Measurements from ENCODE around the gene CTNNA3. TPM values are rescaled to one million over a fixed set of nuclear protein-coding genes. Genes with fewer than 3 reads are reported as not detected.

CTNNA3 gene
- total RNA-seq, 2 donors from 2014 or later = under 0.01 to 0.33 TPM

DNA sequence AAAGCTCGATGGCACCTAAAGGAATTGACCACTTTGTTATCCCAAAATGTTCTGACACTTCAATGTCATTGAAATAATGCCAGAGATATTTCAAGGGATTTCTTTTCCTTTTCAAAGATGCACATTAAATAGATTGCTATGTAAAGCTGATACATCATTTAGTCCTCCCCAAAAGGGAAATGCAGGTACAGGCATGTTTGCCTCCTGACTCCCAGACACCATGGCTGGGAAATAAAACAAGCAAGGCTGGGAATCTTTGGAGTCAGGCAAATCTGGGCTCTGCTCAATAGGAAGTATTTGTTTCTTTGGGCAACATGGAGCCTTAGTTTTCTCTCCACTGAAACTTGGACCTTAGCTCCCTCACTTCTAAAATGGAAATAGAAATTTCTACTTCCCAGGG lies 1000.9 kb downstream of the CTNNA3 start:
- no peaks in the 10 kb centered on the region for H3K36me3 ChIP-seq (replicated peaks in 1 of 2; ENCODE audit: insufficient read depth in 1 of 2, low read depth in 2 of 2)
- DNase-seq (no peak), ATAC-seq (no peak)
- no peaks in the 10 kb centered on the region for H3K9me3 ChIP-seq
- no peaks in the 10 kb centered on the region for H3K27me3 ChIP-seq
- 59 to 73% methylated on average over 1 of the region's 1 CpG for WGBS, 2 donors
- no peak overlapping the region for H3K4me3 ChIP-seq
- no peaks in the 10 kb centered on the region for H3K4me1 ChIP-seq
- no peak for TF ChIP-seq CTCF (IDR thresholded peaks at IDR 0.05)
- no peak for TF ChIP-seq POLR2A (IDR thresholded peaks at IDR 0.05)
- intact Hi-C loops (cut with DNase I) = no loop called here
- no peak overlapping the region for H3K27ac ChIP-seq

DNA sequence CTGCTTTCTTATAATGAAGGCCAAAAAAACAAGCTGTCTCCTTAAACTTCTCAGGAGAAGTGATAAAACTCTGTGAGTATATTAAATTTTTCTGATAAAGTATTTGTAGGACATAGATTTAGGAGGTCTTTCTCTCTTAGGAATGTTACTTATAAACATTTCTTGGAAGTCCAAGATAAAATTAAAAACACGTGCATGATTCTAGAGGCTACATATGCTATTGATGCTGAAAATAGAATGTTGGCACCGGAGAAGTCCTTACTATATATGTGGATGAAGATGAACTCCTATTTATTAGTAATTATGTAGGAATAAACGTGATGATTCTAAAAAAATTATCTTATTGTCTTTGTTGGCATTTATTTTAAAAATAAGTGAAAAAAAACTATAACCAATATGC lies 1011.4 kb downstream of the CTNNA3 start:
- ATAC-seq = no peak

GRCh38 chr10:66680886-66681285 lies 1015.1 kb downstream of the CTNNA3 start:
- ATAC-seq (no peak), DNase-seq (no peak)
- peaks cover 0 to 3% (median 0%) of the 10 kb centered on the region in 3 donors for H3K9me3 ChIP-seq
- no peak for TF ChIP-seq CTCF (IDR thresholded peaks at IDR 0.05)
- TF ChIP-seq POLR2A (IDR thresholded peaks at IDR 0.05) = no peak
- WGBS, 2 donors = 75 to 90% methylated on average over 1 of the region's 1 CpG
- no peaks in the 10 kb centered on the region for H3K4me1 ChIP-seq
- no peaks in the 10 kb centered on the region for H3K27me3 ChIP-seq
- H3K27ac ChIP-seq = no peak overlapping the region
- H3K4me3 ChIP-seq = no peak overlapping the region
- intact Hi-C loops (cut with DNase I) = no loop called here
- no peaks in the 10 kb centered on the region for H3K36me3 ChIP-seq (replicated peaks in 1 of 2; ENCODE audit: insufficient read depth in 1 of 2, low read depth in 2 of 2)

More for the DNA sequence above, 1011.4 kb downstream of the CTNNA3 start:
- WGBS, 2 donors = 56 to 63% methylated on average over 3 of the region's 3 CpGs
- intact Hi-C loops (cut with DNase I) = no loop called here
- no peaks in the 10 kb centered on the region for H3K36me3 ChIP-seq (replicated peaks in 1 of 2; ENCODE audit: insufficient read depth in 1 of 2, low read depth in 2 of 2)
- H3K4me1 ChIP-seq = no peaks in the 10 kb centered on the region
- DNase-seq = no peak
- H3K4me3 ChIP-seq = no peak overlapping the region
- H3K27me3 ChIP-seq = no peaks in the 10 kb centered on the region
- peaks cover 0 to 5% (median 0%) of the 10 kb centered on the region in 3 donors for H3K9me3 ChIP-seq
- no peak overlapping the region for H3K27ac ChIP-seq
- TF ChIP-seq POLR2A (IDR thresholded peaks at IDR 0.05) = no peak
- TF ChIP-seq CTCF (IDR thresholded peaks at IDR 0.05) = no peak

DNA sequence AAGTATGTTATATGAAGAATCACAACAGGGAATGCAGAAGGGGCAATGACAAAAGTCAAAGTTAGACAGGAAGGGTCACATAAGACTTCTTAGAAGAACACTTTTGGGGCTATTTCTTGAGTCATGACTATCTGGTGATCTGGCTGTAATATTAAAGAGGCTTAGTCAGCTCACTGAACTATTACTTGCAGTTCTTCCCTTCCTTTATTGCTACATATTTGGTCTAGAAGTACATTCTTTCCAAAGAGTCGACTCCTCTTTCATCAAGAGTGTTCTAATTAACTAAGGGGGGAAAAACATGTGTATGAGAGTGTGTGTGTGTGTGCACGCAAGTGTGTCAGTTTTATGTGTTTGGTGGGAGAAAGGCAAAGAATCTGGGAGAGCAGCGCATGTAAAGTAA lies 1017.5 kb downstream of the CTNNA3 start:
- H3K4me3 ChIP-seq = no peak overlapping the region
- no peaks in the 10 kb centered on the region for H3K36me3 ChIP-seq (replicated peaks in 1 of 2; ENCODE audit: insufficient read depth in 1 of 2, low read depth in 2 of 2)
- H3K9me3 ChIP-seq = no peaks in the 10 kb centered on the region
- no peak for TF ChIP-seq POLR2A (IDR thresholded peaks at IDR 0.05)
- 81 to 82% methylated on average over 3 of the region's 3 CpGs for WGBS, 2 donors
- no peak for DNase-seq
- no peaks in the 10 kb centered on the region for H3K27me3 ChIP-seq
- H3K4me1 ChIP-seq = no peaks in the 10 kb centered on the region
- ATAC-seq = no peak
- no peak overlapping the region for H3K27ac ChIP-seq
- intact Hi-C loops (cut with DNase I) = no loop called here

DNA sequence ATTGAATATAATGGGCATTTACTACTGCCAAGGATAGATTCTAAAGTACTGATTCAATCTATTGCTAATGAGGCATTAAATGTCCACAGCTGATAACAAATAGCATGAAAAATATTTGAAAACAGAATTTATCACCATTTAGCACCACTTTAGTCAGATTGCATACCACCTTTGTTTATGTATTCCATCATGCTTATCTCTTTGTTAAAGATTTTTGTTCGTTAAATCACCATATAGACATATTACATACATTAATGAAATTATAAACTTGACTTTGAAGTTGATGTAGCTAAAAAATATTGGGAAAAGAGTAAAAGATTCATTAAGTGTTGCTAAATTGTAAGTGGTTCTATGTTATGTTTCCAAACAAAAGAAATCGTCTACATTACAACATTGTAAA lies 1022.9 kb downstream of the CTNNA3 start:
- Histone ChIP-seq H3K9me3 (no peaks in the 10 kb centered on the region), H3K4me3 (no peak overlapping the region), H3K27me3 (no peaks in the 10 kb centered on the region), H3K27ac (no peak overlapping the region), H3K4me1 (no peaks in the 10 kb centered on the region), H3K36me3 (replicated peaks in 1 of 2; ENCODE audit: insufficient read depth in 1 of 2, low read depth in 2 of 2) (no peaks in the 10 kb centered on the region)
- intact Hi-C loops (cut with DNase I) = no loop called here
- ATAC-seq (no peak), DNase-seq (no peak)
- TF ChIP-seq POLR2A (IDR thresholded peaks at IDR 0.05) = no peak
- no peak for TF ChIP-seq CTCF (IDR thresholded peaks at IDR 0.05)
- 62 to 67% methylated on average over 2 of the region's 2 CpGs for WGBS, 2 donors
